GM12878 (cell line): Measurements from ENCODE around the gene ETFRF1. TPM values are rescaled to one million over a fixed set of nuclear protein-coding genes. Genes with fewer than 3 reads are reported as not detected.

Experiments used
- ATAC-seq: fragments of 200-7000 bp; cut with Tn5 transposase; 3 replicates; pipeline ENCODE4 v1.9.1; 2020; ENCODE audit warnings: mild to moderate bottlenecking, moderate library complexity
- BruUV-seq: library from RNA; stranded (reverse); fragments of 400-500 nt; replicated peaks from 2 replicates; lab custom pipeline; 2021; lab: Mats Ljungman, UMichigan
- CTCF ChIA-PET: fragments of 300-600 bp; sonication (Branson Sonifier 250); formaldehyde crosslinking; extraction: SDS; loops from one replicate; lab custom pipeline; 2021; ENCODE audit warnings: inconsistent platforms; lab: Yijun Ruan, JAX
- POLR2A ChIA-PET: fragments of 350-600 bp; formaldehyde crosslinking; extraction: SDS; loops from one replicate; lab custom pipeline; 2021; ENCODE audit warnings: inconsistent platforms; lab: Charles Lee
- RAD21 ChIA-PET: fragments of 300-600 bp; sonication (Branson Sonifier 250); formaldehyde crosslinking; loops from one replicate; lab custom pipeline; 2023; ENCODE audit warnings: antibody characterized with exemption; ENCODE audit not compliant: unreplicated experiment; lab: Charles Lee
- SMC1A ChIA-PET: fragments of 300-600 bp; sonication (Branson Sonifier 250); formaldehyde crosslinking; loops from one replicate; lab custom pipeline; 2023; ENCODE audit not compliant: unreplicated experiment, uncharacterized antibody; lab: Charles Lee
- DNase-seq: peaks from one replicate; pipeline ENCODE4 v3.0.0-alpha.2; 2011; ENCODE audit warnings: low read depth, low spot score
- FAIRE-seq: peaks from 3 replicates; lab custom pipeline; 2011; peaks lifted over from hg19 to GRCh38; lab: Jason Lieb, UNC
- H2AFZ ChIP-seq: 2 replicates; pipeline ENCODE4 v1.6.0; 2011; ENCODE audit warnings: low read depth, low read length, control low read depth; ENCODE audit not compliant: control insufficient read depth
- H3K27ac ChIP-seq: 2 replicates; pipeline ENCODE4 v1.5.1; 2011; ENCODE audit warnings: control low read depth; ENCODE audit not compliant: control insufficient read depth, insufficient read depth
- H3K27me3 ChIP-seq, 2 experiments: replicated peaks in 1 of 2; 2 replicates each; pipeline versions ENCODE4 v1.6.0 to v1.6.1; 2011; ENCODE audit warnings: low read length in 1 of 2; ENCODE audit not compliant: control insufficient read depth in 2 of 2, insufficient read depth in 2 of 2
- H3K36me3 ChIP-seq, 2 experiments: 2 replicates each; pipeline ENCODE4 v1.5.1; 2011; ENCODE audit warnings: low read length in 1 of 2; ENCODE audit not compliant: control insufficient read depth in 2 of 2, insufficient read depth in 2 of 2
- H3K4me1 ChIP-seq: 2 replicates; pipeline ENCODE4 v1.6.1; 2011; ENCODE audit warnings: mild to moderate bottlenecking, low read length, moderate library complexity, mixed read lengths; ENCODE audit not compliant: control insufficient read depth, insufficient read depth
- H3K4me2 ChIP-seq: 2 replicates; pipeline ENCODE4 v1.6.0; 2011; ENCODE audit warnings: control low read depth; ENCODE audit not compliant: control insufficient read depth, insufficient read depth
- H3K4me3 ChIP-seq: fragments of 200-600 bp; sonication (generic); 2 replicates; pipeline ENCODE4 v1.5.1; 2016
- H3K79me2 ChIP-seq: 2 replicates; pipeline ENCODE4 v1.6.0; 2011; ENCODE audit warnings: low read length; ENCODE audit not compliant: control insufficient read depth, insufficient read depth
- H3K9ac ChIP-seq: 2 replicates; pipeline ENCODE4 v1.8.0; 2011; ENCODE audit warnings: low read length, control low read depth, mixed read lengths; ENCODE audit not compliant: control insufficient read depth, insufficient read depth
- H3K9me3 ChIP-seq: replicated peaks from 3 replicates; pipeline ENCODE4 v1.5.1; 2011; ENCODE audit warnings: mild to moderate bottlenecking, low read length; ENCODE audit not compliant: control insufficient read depth, insufficient read depth
- H4K20me1 ChIP-seq: 2 replicates; pipeline ENCODE4 v1.6.0; 2011; ENCODE audit not compliant: control insufficient read depth, insufficient read depth
- ASH2L ChIP-seq: fragments of 300-600, 200-600 bp; sonication (generic); IDR thresholded peaks from 2 replicates; pipeline ENCODE4 v1.6.1; 2017; ENCODE audit warnings: low read depth, mild to moderate bottlenecking, borderline replicate concordance
- BACH1 ChIP-seq: fragments of 450-650 bp; IDR thresholded peaks from 2 replicates; pipeline ENCODE4 v1.6.1; 2017; ENCODE audit warnings: mild to moderate bottlenecking, borderline replicate concordance
- CHD4 ChIP-seq: fragments of 200-600 bp; sonication (generic); IDR thresholded peaks from 2 replicates; pipeline ENCODE4 v1.6.1; 2016; ENCODE audit warnings: mild to moderate bottlenecking
- EZH2 ChIP-seq: IDR thresholded peaks from 2 replicates; pipeline ENCODE4 v1.6.1; 2012; ENCODE audit warnings: low read depth, mild to moderate bottlenecking, control low read depth, inconsistent platforms, low read length, borderline replicate concordance; ENCODE audit not compliant: control insufficient read depth
- FOXM1 ChIP-seq: IDR thresholded peaks from 2 replicates; pipeline ENCODE4 v1.6.1; 2012; ENCODE audit warnings: low read depth, mild to moderate bottlenecking, inconsistent platforms, low read length, moderate library complexity
- IKZF2 ChIP-seq, 2 experiments: fragments of 450-650 bp; IDR thresholded peaks; 2 replicates each; pipeline ENCODE4 v1.6.1; 2017; ENCODE audit warnings: mild to moderate bottlenecking in 2 of 2, moderate library complexity in 2 of 2
- JUND ChIP-seq: IDR thresholded peaks from 2 replicates; pipeline ENCODE4 v1.6.1; 2012; ENCODE audit warnings: low read depth, mild to moderate bottlenecking, low read length, improper control_type of control experiment, moderate library complexity
- POU2F2 ChIP-seq: IDR thresholded peaks from 3 replicates; pipeline ENCODE4 v1.6.1; 2011; ENCODE audit warnings: low read depth, mild to moderate bottlenecking, low read length, borderline replicate concordance
- WRNIP1 ChIP-seq: IDR thresholded peaks from 2 replicates; pipeline ENCODE4 v1.6.1; 2011; ENCODE audit warnings: low read depth, low read length, improper control_type of control experiment, borderline replicate concordance
- ZZZ3 ChIP-seq: IDR thresholded peaks from 2 replicates; pipeline ENCODE4 v1.6.1; 2011; ENCODE audit warnings: low read depth; ENCODE audit not compliant: control insufficient read depth, insufficient read length
- WGBS: methylation state at CpG from one replicate; pipeline ENCODE4 v1.1.6; 2016; ENCODE audit warnings: low lambda C conversion rate; ENCODE audit not compliant: insufficient replicate concordance, insufficient coverage; ENCODE audit errors: missing lambda C conversion rate; 5-methylcytosine and 5-hydroxymethylcytosine counted together
- in situ Hi-C: fragments of 300-500 bp; cut with MboI; formaldehyde crosslinking; loops from 9 replicates; pipeline ENCODE4 v1.14.3; 2018; ENCODE audit warnings: mixed read lengths
- intact Hi-C: fragments of 100-400 bp; cut with micrococcal nuclease; formaldehyde crosslinking; loops from one replicate; pipeline ENCODE4 v1.14.2; 2022; ENCODE audit not compliant: unreplicated experiment
- polyA plus RNA-seq, 11 experiments: library from polyadenylated mRNA; depleted of rRNA in 4 of 11; unstranded in 6 of 11; stranded (reverse) in 5 of 11; fragments of >200 nt; fragmentation: Nextera tagmentation in 4 of 11; fragmentation: Illumina TruSeq in 1 of 11; extraction: Ambion mirVana in 4 of 11; extraction: Trizol in 1 of 11; gene quantifications; 1 replicate in 1 of 11; 2 replicates in 10 of 11; pipeline versions ENCODE4 v1.2.1 to v1.2.3, GENCODE V29; 2011 to 2016; ENCODE audit warnings: inconsistent platforms in 2 of 11, missing spikeins in 2 of 11, low read depth in 1 of 11
- total RNA-seq, 4 experiments: library from RNA; depleted of rRNA in 3 of 4; stranded (reverse); fragments of >200 nt in 3 of 4; fragmentation: Illumina TruSeq in 1 of 4; extraction: Trizol in 1 of 4; gene quantifications; 2 replicates each; pipeline versions ENCODE4 v1.2.1 to v1.2.3, GENCODE V29; 2013 to 2021
- TF ChIP-seq, protein P1 (sequence below): fragments of 450-650 bp; formaldehyde crosslinking; IDR thresholded peaks from 2 replicates; pipeline ENCODE4 v1.5.0; 2022; ENCODE audit warnings: mild to moderate bottlenecking, missing genetic modification characterization
- TF ChIP-seq, protein P2 (sequence below): IDR thresholded peaks from 2 replicates; pipeline ENCODE4 v1.6.1; 2012; ENCODE audit warnings: improper control_type of control experiment, low read depth, low read length; ENCODE audit not compliant: insufficient replicate concordance

ETFRF1 gene
- total and polyA plus RNA-seq, 10 of the 15 experiments (the other 5 are each of a cell fraction or from before 2014, with no cell fraction given), result 9.9 to 59.6 (median 26.2) TPM

DNA sequence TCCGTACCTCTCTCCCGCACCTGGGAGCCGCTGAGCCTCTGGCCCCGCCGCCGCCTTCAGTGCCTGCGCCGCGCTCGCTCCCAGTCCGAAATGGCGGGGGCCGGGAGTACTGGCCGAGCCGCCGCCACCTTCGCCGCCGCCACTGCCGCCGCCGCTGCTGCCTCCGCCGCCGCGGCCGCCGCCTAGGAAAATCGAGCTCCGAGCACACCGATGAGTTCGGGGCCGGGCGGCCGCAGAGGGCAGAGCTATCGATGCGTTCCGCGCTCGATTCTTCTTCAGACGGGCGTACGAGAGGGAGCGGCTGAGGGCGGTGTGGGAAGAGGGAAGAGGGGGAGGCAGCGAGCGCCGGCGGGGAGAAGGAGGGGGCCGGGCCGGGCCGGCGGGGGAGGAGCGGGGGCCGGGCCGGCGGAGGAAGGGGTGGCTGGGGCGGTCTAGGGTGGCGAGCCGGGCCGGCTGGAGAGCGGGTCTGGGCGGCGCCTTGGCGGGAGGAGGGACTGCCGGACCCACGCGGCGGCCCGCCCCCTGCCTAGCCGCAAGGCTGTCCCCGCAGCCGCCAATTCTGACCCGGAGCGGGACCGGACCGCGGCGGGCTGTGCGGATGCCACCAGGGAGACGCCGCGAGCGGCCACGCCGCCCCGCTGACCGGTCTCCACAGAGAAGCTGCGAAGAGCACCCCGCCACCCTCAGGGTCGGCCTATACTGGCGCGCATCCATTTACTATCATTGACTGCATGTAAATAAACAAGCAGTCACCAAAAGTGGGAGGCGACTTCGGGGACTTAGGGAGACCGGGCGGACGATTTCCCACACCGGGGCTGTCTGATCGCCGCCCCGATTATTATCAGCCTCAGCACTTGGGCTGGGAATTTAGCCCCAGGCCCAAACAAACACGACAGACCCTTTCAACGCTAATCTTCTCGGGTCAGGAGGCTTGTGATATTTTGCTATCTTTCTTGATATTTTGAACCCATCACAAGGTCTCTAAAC lies 56.0 kb downstream of the ETFRF1 start, which contains the start of gene KRAS:
TSS of gene KRAS (minus strand) at position 186 of the 987 bp plus-strand sequence.
- Histone ChIP-seq H2AFZ (peak within 1 kb of the TSS; percentile 83), H3K79me2 (peaks cover 29% of the 10 kb centered on the region), H3K4me1 (peaks cover 10% of the 10 kb centered on the region), H3K27ac (peak within 1 kb of the TSS; percentile 70), H3K9me3 (no peaks in the 10 kb centered on the region; the same call in 1 of the 3 replicates), H3K27me3 (no peaks in the 10 kb centered on the region), H3K4me2 (peak within 1 kb of the TSS; percentile 76), H4K20me1 (no peaks in the 10 kb centered on the region), H3K36me3 (no peaks in the 10 kb centered on the region; a peak in 1 of 4 replicates), H3K4me3 (peak within 1 kb of the TSS; percentile 98), H3K9ac (peak within 1 kb of the TSS; percentile 76)
- BruUV-seq, result no TSS peak
- intact Hi-C loops, result loop anchor here (2.0 kb wide), 1 partner anchor 70 kb away; no protein-coding TSS in a partner anchor
- ATAC-seq (peak; percentile 92), DNase-seq (peak; percentile 69), FAIRE-seq (no peak)
- RAD21 ChIA-PET, result interaction anchor here (0.7 to 2.2 kb wide), 6 partner anchors 10 to 132 kb away, joined by 3 to 10 read pairs (median 6); no protein-coding TSS in a partner anchor
- SMC1A ChIA-PET, result interaction anchor here (1.0 to 2.1 kb wide), 4 partner anchors 9 to 112 kb away, joined by 3 to 5 read pairs (median 4); no protein-coding TSS in a partner anchor
- POLR2A ChIA-PET, result interaction anchor here (0.8 to 1.0 kb wide), 7 partner anchors 8 to 134 kb away, joined by 3 to 5 read pairs (median 4); no protein-coding TSS in a partner anchor
- WGBS, result 4% methylated on average over 66 of the region's 105 CpGs
- in situ Hi-C loops, result no loop called here
- CTCF ChIA-PET, result interaction anchor here (1.1 to 2.0 kb wide), 2 partner anchors 10 to 114 kb away, joined by 4 to 7 read pairs; no protein-coding TSS in a partner anchor
- TF ChIP-seq WRNIP1, result no peak
- no peak for TF ChIP-seq ZZZ3
- TF ChIP-seq CHD4, result no peak
- TF ChIP-seq, protein P1, sequence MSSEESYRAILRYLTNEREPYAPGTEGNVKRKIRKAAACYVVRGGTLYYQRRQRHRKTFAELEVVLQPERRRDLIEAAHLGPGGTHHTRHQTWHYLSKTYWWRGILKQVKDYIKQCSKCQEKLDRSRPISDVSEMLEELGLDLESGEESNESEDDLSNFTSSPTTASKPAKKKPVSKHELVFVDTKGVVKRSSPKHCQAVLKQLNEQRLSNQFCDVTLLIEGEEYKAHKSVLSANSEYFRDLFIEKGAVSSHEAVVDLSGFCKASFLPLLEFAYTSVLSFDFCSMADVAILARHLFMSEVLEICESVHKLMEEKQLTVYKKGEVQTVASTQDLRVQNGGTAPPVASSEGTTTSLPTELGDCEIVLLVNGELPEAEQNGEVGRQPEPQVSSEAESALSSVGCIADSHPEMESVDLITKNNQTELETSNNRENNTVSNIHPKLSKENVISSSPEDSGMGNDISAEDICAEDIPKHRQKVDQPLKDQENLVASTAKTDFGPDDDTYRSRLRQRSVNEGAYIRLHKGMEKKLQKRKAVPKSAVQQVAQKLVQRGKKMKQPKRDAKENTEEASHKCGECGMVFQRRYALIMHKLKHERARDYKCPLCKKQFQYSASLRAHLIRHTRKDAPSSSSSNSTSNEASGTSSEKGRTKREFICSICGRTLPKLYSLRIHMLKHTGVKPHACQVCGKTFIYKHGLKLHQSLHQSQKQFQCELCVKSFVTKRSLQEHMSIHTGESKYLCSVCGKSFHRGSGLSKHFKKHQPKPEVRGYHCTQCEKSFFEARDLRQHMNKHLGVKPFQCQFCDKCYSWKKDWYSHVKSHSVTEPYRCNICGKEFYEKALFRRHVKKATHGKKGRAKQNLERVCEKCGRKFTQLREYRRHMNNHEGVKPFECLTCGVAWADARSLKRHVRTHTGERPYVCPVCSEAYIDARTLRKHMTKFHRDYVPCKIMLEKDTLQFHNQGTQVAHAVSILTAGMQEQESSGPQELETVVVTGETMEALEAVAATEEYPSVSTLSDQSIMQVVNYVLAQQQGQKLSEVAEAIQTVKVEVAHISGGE (CRISPR knock-in tag), result no peak
- TF ChIP-seq ASH2L, result 0 out of 2 replicates have a peak, but pooled peaks have one; percentile 69
- TF ChIP-seq JUND, result no peak
- TF ChIP-seq, protein P2, sequence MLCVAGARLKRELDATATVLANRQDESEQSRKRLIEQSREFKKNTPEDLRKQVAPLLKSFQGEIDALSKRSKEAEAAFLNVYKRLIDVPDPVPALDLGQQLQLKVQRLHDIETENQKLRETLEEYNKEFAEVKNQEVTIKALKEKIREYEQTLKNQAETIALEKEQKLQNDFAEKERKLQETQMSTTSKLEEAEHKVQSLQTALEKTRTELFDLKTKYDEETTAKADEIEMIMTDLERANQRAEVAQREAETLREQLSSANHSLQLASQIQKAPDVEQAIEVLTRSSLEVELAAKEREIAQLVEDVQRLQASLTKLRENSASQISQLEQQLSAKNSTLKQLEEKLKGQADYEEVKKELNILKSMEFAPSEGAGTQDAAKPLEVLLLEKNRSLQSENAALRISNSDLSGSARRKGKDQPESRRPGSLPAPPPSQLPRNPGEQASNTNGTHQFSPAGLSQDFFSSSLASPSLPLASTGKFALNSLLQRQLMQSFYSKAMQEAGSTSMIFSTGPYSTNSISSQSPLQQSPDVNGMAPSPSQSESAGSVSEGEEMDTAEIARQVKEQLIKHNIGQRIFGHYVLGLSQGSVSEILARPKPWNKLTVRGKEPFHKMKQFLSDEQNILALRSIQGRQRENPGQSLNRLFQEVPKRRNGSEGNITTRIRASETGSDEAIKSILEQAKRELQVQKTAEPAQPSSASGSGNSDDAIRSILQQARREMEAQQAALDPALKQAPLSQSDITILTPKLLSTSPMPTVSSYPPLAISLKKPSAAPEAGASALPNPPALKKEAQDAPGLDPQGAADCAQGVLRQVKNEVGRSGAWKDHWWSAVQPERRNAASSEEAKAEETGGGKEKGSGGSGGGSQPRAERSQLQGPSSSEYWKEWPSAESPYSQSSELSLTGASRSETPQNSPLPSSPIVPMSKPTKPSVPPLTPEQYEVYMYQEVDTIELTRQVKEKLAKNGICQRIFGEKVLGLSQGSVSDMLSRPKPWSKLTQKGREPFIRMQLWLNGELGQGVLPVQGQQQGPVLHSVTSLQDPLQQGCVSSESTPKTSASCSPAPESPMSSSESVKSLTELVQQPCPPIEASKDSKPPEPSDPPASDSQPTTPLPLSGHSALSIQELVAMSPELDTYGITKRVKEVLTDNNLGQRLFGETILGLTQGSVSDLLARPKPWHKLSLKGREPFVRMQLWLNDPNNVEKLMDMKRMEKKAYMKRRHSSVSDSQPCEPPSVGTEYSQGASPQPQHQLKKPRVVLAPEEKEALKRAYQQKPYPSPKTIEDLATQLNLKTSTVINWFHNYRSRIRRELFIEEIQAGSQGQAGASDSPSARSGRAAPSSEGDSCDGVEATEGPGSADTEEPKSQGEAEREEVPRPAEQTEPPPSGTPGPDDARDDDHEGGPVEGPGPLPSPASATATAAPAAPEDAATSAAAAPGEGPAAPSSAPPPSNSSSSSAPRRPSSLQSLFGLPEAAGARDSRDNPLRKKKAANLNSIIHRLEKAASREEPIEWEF, result peak; percentile 88
- TF ChIP-seq EZH2, result no peak
- peak; percentile 31; the same call in 1 of the 3 replicates for TF ChIP-seq POU2F2
- 0 out of 4 replicates have a peak, but pooled peaks of 1 of the 2 experiments have one; percentile 33 for TF ChIP-seq IKZF2 (IDR thresholded peaks at IDR 0.05)
- TF ChIP-seq BACH1, result peak; percentile 52; the same call in 1 of the 2 replicates
- no peak for TF ChIP-seq FOXM1
